ENCODE results near the gene RUBCNL.
"Not testable (repeated sequence)": the region's sequence is repeated elsewhere in the genome, so short reads cannot be mapped to it uniquely, and the experiment has no call there.

The RUBCNL gene

DNA sequence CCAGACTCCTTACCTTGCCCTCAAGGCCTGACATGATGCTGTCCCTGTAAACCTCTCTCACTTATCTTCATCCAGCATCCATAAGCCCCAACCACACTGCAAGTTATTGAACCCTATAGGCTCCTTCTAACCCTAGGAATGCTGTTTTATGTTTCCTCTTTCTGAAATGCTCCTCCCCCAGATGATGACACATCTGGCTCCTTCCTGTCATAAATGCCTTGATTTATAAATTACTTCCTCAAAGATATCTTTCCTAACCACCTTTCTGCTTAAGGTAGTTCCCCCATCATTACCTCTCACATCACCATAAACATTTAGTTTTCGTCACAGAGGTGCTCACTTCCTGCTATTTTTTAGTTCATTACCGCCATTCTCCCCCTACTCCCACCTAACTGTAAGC is 12.3 kb downstream of the RUBCNL start:
- no peak overlapping the region for H3K4me3 ChIP-seq (ENCODE audit: control insufficient read depth, low read depth, low read length)
- DNase-seq (ENCODE audit: low read depth), result no peak
- TF ChIP-seq, protein P1, sequence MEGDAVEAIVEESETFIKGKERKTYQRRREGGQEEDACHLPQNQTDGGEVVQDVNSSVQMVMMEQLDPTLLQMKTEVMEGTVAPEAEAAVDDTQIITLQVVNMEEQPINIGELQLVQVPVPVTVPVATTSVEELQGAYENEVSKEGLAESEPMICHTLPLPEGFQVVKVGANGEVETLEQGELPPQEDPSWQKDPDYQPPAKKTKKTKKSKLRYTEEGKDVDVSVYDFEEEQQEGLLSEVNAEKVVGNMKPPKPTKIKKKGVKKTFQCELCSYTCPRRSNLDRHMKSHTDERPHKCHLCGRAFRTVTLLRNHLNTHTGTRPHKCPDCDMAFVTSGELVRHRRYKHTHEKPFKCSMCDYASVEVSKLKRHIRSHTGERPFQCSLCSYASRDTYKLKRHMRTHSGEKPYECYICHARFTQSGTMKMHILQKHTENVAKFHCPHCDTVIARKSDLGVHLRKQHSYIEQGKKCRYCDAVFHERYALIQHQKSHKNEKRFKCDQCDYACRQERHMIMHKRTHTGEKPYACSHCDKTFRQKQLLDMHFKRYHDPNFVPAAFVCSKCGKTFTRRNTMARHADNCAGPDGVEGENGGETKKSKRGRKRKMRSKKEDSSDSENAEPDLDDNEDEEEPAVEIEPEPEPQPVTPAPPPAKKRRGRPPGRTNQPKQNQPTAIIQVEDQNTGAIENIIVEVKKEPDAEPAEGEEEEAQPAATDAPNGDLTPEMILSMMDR (IDR thresholded peaks at IDR 0.05; ENCODE audit: control insufficient read depth, insufficient read depth, low read depth, low read length, missing control alignments), result no peak

DNA sequence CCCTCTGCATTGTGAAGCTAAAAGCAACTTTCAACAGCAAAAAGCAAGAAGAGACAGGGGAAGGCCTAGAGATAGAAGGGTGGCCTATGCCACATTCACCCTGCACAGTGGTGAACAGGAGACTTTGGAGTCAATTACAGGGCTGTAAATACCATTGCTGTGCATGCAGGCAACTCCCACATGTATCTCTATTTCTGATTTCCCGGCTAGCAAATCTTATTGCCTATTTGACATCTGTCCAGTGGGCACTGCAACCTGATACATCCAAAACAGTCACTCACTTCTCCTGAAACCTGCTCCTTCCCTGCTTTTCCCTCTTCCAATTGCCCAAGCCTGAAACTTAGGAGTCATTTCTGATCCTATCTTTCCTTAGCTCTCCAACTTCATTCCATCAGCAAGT is 13.4 kb downstream of the RUBCNL start:
- no peak overlapping the region for H3K4me3 ChIP-seq (ENCODE audit: control insufficient read depth, low read depth, low read length)
- DNase-seq (ENCODE audit: low read depth), result no peak
- TF ChIP-seq, protein P1 (IDR thresholded peaks at IDR 0.05; ENCODE audit: control insufficient read depth, insufficient read depth, low read depth, low read length, missing control alignments), result no peak

DNA sequence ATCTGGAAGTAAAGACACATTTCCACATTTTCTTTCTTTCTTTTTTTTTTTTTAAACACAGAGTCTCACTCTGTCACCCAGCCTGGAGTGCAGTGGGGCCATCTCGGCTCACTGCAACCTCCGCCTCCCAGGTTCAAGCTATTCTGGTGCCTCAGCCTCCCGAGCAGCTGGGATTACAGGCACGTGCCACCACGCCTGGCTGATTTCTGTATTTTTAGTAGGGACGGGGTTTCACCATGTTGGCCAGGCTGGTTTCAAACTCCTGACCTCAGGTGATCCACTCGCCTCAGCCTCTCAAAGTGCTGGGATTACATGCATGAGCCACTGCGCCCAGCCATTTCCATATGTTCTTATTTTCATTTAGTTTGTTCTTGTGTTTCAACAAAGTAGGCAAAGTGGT is 14.1 kb downstream of the RUBCNL start:
- not testable (repeated sequence) for H3K4me3 ChIP-seq (ENCODE audit: control insufficient read depth, low read depth, low read length); DNase-seq (ENCODE audit: low read depth)

DNA sequence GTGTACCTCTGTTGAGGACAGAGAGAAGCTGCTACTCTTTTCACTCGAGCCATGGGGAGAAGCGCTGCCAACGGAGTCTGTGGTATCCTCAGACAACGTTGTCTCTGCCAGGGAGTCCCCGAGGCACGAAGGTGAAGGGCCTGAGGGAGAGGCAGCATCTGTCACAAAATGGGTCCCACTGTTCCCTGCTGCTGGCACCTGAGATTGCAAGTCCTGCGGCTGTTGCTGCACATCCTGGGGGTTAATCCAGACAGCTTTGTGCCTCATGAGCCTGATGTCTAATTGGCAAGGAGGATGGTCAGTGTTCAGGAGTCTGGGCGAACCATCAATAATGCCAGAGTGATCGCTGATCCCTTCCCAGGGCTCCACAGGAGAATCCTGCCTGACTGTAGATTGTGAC is 15.0 kb downstream of the RUBCNL start:
- TF ChIP-seq, protein P1 (IDR thresholded peaks at IDR 0.05; ENCODE audit: control insufficient read depth, insufficient read depth, low read depth, low read length, missing control alignments), result no peak
- no peak overlapping the region for H3K4me3 ChIP-seq (ENCODE audit: control insufficient read depth, low read depth, low read length)

DNA sequence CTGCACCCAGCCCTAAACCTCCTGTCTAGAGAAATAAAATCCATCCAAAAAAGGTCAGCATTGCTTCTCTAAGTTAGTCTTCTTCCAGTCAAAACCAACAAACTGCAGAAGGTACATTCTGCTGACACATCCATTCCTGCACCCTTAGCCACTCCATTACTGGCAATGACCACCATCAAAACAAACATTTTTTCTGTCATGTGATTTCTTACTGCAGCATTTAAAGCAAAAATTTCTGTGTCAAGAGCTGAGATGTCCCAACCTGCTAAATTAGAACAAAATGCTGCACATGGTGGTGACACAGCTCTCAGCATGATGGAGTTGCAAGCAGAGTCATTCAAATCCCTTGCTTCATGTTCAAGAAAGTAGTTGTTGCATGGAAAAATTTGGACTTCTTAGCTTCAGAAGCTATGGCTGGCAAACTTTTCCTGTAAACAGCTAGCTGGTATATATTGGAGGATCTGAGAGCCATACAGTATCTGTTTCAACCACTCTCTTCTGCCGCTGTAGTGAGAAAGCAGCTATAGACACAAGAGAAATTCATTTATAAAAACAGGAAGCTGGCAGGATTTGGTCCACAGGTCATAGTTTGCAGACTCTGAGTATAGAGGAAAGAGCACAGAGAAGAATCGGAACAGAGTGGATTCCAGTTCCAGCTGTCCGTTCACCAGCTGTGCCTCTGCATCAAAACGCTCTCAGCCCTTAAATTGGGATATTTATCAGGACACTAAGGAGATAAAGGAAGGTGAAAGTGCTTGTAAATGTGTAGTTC is 17.4 kb downstream of the RUBCNL start:
- H3K4me3 ChIP-seq (ENCODE audit: control insufficient read depth, low read depth, low read length), result no peak overlapping the region
- TF ChIP-seq, protein P1 (IDR thresholded peaks at IDR 0.05; ENCODE audit: control insufficient read depth, insufficient read depth, low read depth, low read length, missing control alignments), result no peak
- DNase-seq (ENCODE audit: low read depth), result peak; percentile 67

More for the DNA sequence above, 15.0 kb downstream of the RUBCNL start:
- DNase-seq (ENCODE audit: low read depth), result no peak

DNA sequence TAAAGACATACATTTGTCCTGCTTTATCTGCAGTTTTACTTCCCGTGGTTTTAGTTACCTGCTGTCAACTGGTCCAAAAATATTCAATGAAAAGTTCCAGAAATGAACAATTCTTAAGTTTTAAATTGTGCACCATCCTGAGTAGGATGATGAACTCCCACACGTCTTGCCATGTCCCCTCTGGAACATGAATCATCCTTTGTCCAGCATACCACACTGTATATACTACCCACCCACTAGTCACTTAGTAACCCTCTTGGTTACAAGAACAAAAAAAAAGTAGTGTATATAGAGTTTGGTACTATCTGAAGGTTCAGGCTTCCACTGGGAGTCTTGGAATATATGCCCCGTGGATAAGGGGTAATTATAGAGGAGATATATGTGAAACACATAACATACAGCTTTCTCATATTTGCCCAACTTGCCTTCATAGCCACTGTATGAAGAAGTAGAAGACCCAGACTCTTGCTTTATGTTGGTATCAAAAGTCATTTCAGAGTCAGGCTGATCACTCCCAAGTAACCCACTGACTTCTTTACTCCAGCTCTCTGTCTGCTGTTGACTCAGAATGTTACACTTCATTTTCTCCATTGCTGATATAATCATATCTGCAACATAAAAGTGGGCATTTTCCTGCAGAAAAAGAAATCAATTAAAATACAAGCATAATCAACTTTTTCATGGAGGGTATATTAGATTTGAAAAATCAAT is 19.3 kb downstream of the RUBCNL start:
- TF ChIP-seq, protein P1 (IDR thresholded peaks at IDR 0.05; ENCODE audit: control insufficient read depth, insufficient read depth, low read depth, low read length, missing control alignments), result no peak
- no peak overlapping the region for H3K4me3 ChIP-seq (ENCODE audit: control insufficient read depth, low read depth, low read length)
- no peak for DNase-seq (ENCODE audit: low read depth)

DNA sequence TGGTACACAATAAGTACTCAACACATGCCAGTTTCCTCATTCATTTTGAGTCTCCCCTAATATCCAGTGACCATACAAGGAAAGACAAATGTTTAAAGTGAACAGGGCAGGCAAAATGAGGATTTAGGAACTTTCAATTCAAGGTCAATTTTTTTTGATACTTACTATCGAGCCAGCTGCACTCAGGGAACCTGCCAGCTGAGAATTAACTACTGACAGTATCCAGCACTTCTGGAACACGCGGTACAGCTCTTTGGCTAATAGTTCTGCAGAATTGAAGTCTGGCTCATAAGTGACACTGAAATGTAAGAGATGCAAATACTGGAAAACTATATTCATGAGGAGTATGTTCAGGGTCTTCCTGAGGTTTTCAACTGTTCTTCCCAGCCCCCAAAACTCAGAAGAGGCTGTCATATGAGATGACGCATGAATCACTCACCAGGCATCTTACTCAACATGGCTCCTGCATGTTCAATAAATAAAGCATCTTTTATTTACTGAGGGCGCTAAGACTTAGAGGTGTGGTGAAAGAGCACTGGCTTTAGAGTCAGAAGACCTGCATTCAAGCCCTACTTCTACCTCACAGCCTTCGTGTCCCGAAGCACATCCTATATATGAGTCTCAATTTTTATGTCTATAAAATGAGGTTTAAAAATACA is 25.6 kb downstream of the RUBCNL start:
- DNase-seq (ENCODE audit: low read depth), result no peak
- TF ChIP-seq, protein P1 (IDR thresholded peaks at IDR 0.05; ENCODE audit: control insufficient read depth, insufficient read depth, low read depth, low read length, missing control alignments), result no peak
- no peak overlapping the region for H3K4me3 ChIP-seq (ENCODE audit: control insufficient read depth, low read depth, low read length)
